ENCODE results near the gene TMEM131. TPM values are rescaled to one million over a fixed set of nuclear protein-coding genes. Genes with fewer than 3 reads are reported as not detected.

Gene TMEM131
- total RNA-seq, 4 donors from 2014 or later: 39.0 to 58.5 (median 41.3) TPM

- Histone ChIP-seq H3K27me3 (no peaks in the 10 kb centered on the region), H3K4me3 (no peak overlapping the region), H3K27ac (no peak overlapping the region), H3K36me3 (peaks cover 0 to 29% (median 0%) of the 10 kb centered on the region in 3 donors), H3K4me1 (peaks cover 0 to 6% (median 0%) of the 10 kb centered on the region in 4 donors), H3K9me3 (peaks cover 0 to 3% (median 0%) of the 10 kb centered on the region in 4 donors)
- TF ChIP-seq EP300 (IDR thresholded peaks at IDR 0.05) (no peak), POLR2A (IDR thresholded peaks at IDR 0.05) (no peak), CTCF (IDR thresholded peaks at IDR 0.05) (no peak)
- DNase-seq (ENCODE audit: low spot score in 2 of 2): no peak
- WGBS, 2 donors: 91 to 94% methylated on average over 9 of the region's 9 CpGs
Observed at GRCh38 chr2:97910403-97911205, 85.1 kb downstream of the TMEM131 start.

GRCh38 chr2:97908208-97908676 is 87.5 kb downstream of the TMEM131 start:
- peaks cover 0 to 35% (median 0%) of the 10 kb centered on the region in 3 donors for H3K36me3 ChIP-seq
- H3K9me3 ChIP-seq: peaks cover 0 to 3% (median 0%) of the 10 kb centered on the region in 4 donors
- TF ChIP-seq POLR2A (IDR thresholded peaks at IDR 0.05) (no peak), CTCF (IDR thresholded peaks at IDR 0.05) (no peak), EP300 (IDR thresholded peaks at IDR 0.05) (no peak)
- H3K4me3 ChIP-seq: no peak overlapping the region
- H3K4me1 ChIP-seq: peaks cover 0 to 6% (median 0%) of the 10 kb centered on the region in 4 donors
- H3K27me3 ChIP-seq: no peaks in the 10 kb centered on the region
- 85 to 88% methylated on average over 6 of the region's 6 CpGs for WGBS, 2 donors
- no peak for DNase-seq (ENCODE audit: low spot score in 2 of 2)
- no peak overlapping the region for H3K27ac ChIP-seq

- H3K36me3 ChIP-seq: peaks cover 0 to 39% (median 0%) of the 10 kb centered on the region in 3 donors
- TF ChIP-seq EP300 (IDR thresholded peaks at IDR 0.05): no peak
- no peak for TF ChIP-seq CTCF (IDR thresholded peaks at IDR 0.05)
- TF ChIP-seq POLR2A (IDR thresholded peaks at IDR 0.05): no peak
- peaks cover 0 to 3% (median 0%) of the 10 kb centered on the region in 4 donors for H3K9me3 ChIP-seq
- H3K27ac ChIP-seq: no peak overlapping the region
- WGBS, 2 donors: 81 to 82% methylated on average over 6 of the region's 6 CpGs
- no peaks in the 10 kb centered on the region for H3K27me3 ChIP-seq
- no peak for DNase-seq (ENCODE audit: low spot score in 2 of 2)
- H3K4me3 ChIP-seq: no peak overlapping the region
- H3K4me1 ChIP-seq: peaks cover 0 to 6% (median 0%) of the 10 kb centered on the region in 4 donors
Observed at GRCh38 chr2:97907369-97908100, 88.2 kb downstream of the TMEM131 start.

GRCh38 chr2:97906307-97906706 is 89.4 kb downstream of the TMEM131 start:
- WGBS, 2 donors: 78 to 84% methylated on average over 1 of the region's 1 CpG

More at GRCh38 chr2:97906307-97906706, 89.4 kb downstream of the TMEM131 start:
- H3K4me3 ChIP-seq: no peak overlapping the region
- TF ChIP-seq EP300 (IDR thresholded peaks at IDR 0.05) (no peak), CTCF (IDR thresholded peaks at IDR 0.05) (no peak), POLR2A (IDR thresholded peaks at IDR 0.05) (no peak)
- peaks cover 0 to 40% (median 0%) of the 10 kb centered on the region in 3 donors for H3K36me3 ChIP-seq
- H3K27ac ChIP-seq: no peak overlapping the region
- DNase-seq (ENCODE audit: low spot score in 2 of 2): no peak
- H3K27me3 ChIP-seq: no peaks in the 10 kb centered on the region
- H3K4me1 ChIP-seq: no peaks in the 10 kb centered on the region
- H3K9me3 ChIP-seq: peaks cover 0 to 3% (median 0%) of the 10 kb centered on the region in 4 donors
